HG03342 (cell line): ENCODE measurements around the gene IL17F.
A peak's percentile ranks its signal among the peaks of the same experiment; 100 is the strongest.
"Not testable (repeated sequence)": the region's sequence is repeated elsewhere in the genome, so short reads cannot be mapped to it uniquely, and the experiment has no call there.

Experiments
- ATAC-seq: cut with Tn5 transposase; IDR thresholded peaks from one replicate; pipeline ENCODE4 v1.9.1; 2021; ENCODE audit warnings: mild to moderate bottlenecking, moderate library complexity; ENCODE audit not compliant: unreplicated experiment

Gene IL17F

GRCh38 chr6:52249078-52249477, 4.8 kb upstream of the IL17F start:
- ATAC-seq: no peak

DNA sequence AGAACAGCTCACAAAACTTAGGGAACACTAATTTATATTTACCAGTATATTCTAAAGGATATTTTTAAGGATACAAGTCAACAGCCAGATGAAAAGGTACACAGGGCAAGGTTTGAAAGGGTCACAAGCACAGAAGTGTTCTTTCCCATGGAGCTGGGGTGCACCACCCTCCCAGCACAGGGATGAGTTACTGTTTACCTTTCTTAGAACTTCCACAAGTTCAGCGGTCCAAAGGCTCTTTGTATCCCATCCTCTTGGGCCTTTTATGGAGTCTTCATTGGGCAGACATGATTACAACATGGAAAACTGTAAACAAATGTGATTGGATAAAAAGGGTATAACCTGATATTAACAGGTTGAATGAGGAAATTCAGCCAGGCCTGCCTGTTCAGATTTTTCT, 1.1 kb upstream of the IL17F start:
- ATAC-seq: no peak

GRCh38 chr6:52243282-52243893, 912 bp downstream of the IL17F start:
- ATAC-seq: no peak

DNA sequence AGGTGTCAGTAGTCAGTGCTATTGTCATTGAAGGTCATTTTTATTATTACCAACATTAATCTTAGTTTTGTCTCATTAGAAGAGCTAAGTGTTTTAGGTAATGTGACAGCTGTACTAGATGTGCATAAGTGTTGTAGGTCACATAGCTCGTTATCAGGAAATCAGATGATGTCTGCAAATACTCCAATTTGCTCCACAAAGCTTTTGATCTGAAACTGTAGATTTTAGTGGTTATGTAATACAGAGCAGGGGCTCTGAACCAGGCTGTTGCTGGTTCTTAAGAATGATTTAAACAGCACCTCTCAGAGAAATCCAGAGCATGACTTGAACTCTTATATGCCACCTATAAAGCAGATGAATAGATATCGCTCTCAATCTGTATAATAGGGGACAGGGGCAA, 2.5 kb downstream of the IL17F start:
- no peak for ATAC-seq

- peak; percentile 55 for ATAC-seq
These were observed 10.1 kb downstream of the IL17F start for GRCh38 chr6:52233975-52234823.

DNA sequence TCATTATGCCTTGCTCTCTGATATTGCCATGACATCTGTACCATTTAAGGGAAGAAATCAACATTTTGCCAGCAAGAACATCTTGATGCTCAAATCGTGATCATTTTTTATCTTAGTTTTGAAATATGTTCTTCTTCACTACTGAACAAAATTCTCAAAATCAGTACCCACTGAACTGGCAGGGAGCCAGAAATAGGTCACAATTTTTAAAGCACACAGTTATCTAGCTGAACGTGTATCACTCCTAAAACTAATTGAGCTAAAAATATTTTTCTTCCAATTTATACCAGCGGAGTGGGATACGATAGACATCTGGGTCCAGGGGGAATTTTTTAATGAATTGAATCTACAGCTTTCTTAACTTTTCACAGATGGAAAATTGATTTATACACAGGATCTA, 11.3 kb downstream of the IL17F start:
- ATAC-seq: no peak

DNA sequence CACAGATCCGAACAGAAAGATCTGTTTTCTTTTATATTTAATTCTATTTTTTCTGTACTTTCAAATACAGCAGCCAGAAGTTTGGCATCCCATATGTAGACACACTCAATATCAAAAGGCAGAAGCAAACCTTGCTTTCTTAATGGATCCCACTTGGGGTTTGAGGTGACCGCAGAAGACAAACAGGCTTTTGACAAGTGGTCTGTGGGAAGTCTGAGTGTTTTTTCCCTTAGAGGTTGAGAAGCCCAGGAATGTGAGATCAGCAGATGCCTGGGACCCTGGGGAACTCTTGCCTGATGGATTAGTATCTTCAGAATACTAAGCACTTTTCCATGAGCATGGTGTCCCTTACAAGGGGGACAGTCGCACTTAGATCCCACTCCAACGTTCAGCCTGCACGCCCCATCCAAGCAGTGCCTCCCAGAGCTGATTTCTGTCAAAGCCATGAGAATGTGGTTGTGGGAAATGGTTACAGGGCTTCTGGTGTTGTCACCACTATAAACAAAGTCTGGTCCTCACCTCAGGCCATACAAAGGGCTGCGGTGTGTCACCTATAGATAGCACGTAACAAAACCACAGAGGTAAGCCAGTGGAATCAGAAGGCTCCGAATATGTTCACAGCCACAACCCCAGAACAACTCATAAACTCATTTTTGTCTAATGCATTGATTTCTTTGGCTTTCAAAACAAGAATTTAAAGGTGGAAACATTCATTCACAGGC, 12.7 kb downstream of the IL17F start:
- peak; percentile 19 for ATAC-seq

- ATAC-seq: no peak
These were observed 13.6 kb downstream of the IL17F start for GRCh38 chr6:52230685-52231084.

GRCh38 chr6:52227495-52227894, 16.8 kb downstream of the IL17F start:
- ATAC-seq: peak; percentile 99

DNA sequence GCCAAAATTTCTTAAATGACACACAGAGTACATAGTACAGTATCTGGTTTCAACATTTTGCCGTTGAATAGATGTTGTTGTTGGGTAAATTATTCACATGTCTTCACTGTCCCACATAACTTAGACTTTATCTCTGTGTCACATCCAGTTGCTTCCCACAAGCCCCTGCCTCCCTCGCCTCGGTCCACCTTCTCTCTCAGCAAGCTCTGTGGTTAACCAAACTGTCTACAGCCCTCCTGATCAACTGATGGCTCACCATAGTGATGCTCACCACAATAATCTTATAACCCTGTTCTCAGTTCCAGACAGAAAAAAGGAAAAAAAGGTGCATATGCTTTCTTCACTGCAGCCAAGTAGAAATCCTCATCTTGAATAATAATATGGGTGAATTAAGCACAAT, 23.0 kb downstream of the IL17F start:
- ATAC-seq: peak; percentile 80

DNA sequence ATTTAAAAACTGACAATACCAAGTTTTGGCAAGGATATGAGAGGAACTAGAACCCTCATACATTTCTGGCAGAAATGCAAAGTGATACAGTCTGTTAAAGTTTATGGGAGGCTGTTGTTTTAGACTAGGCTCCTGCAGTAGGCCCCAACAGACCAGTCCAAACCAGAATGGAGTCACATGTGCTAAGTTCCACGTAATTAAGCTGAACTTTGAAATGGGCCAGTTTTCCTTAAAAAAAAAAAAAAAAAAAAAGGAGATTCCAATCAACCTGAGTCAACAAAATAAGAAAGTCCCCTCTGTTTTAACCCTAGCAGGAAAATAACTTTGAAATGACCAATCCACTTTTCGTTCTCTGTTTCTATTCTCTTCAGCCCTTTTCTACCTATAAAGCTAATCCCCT, 26.5 kb downstream of the IL17F start:
- no peak for ATAC-seq

DNA sequence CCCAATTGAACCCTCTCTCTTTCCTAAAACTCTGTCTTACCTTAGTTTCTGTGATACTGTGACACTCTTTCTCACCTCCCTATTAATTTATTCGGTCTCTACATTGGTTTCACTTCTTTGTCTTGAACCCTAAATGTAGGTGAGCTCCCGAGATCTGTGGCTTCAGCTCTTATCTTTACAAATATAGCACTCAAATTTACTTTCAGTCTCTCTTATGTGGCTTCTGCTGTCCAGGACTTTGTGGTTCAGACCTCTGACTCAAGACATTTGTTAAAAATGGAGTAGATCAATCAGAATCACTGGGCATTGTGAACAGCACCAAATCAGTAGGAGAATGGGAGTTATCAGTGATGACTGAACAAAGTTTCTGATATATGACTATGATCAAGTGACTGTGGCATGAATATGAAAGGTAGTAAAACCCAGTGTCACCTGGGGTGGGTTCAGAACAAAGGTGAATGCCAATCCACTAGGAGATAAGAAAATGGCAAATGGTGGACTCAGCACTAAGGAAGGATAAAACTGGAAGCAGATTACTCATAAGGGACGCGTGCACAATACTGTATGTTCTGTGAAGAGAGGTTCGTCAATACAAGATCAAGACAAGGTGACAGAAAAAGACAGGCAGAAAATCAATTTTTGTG, 27.2 kb downstream of the IL17F start:
- no peak for ATAC-seq

DNA sequence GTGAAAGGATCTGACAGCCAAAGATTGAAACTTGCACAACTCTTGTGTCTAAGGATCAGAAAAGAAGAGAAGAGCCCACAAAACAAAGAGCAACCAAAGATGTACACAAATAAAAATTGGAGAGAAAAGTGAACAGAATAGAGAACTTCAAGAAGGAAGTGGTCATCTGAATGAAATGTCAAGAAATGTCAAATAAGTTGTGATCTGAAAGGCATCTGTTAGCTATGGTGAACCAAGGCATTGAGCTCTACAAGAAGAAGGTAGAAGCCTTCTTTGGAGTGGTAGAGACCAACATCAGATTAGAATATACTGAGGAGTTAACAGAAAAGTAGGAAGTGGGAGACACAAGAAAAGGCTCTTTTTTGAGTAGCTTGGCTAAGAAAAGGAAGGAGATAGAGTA, 28.5 kb downstream of the IL17F start:
- no peak for ATAC-seq

GRCh38 chr6:52213127-52213526, 31.2 kb downstream of the IL17F start:
- no peak for ATAC-seq

DNA sequence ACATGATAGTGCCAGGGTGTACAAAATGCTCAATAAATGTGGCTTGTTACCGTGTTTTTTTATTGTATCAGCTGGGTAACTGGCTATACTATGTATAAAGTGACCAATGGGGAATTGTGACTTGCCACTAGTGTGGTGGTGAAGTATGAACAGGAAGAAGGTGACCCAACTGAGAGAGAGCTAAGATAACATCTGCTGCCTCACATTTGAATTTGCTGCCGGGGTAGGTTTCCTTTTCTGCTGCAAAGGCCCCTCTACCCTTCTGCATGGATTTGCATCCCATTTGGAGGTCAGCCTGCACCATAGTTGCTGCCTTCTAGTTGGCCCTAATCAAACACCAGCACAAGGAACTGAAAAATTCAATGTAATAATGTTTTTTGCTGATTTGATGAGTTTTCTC, 34.1 kb downstream of the IL17F start:
- ATAC-seq: peak; percentile 72

GRCh38 chr6:52209770-52210169, 34.5 kb downstream of the IL17F start:
- no peak for ATAC-seq

DNA sequence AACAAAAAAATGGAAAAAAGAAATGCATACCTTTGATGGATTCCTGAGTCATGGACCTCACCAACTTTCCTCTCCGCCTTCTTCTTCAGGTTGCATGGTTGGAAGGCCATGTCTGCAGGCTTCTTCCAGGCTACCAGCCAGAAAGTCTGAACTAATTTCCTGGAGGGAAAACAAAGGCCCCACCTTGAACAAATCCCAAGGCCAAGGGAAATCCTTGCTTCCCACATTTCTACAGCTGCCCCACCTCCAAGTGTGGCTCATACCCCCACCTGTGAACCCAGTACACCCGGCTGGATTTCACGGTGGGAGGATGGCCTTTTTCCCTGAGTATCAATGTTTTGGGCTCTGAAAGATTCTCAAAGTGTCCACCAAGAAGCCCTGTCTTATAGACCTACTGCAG, 35.7 kb downstream of the IL17F start:
- ATAC-seq: no peak

GRCh38 chr6:52207066-52207465, 37.2 kb downstream of the IL17F start:
- no peak for ATAC-seq

- ATAC-seq: no peak
These were observed 42.8 kb downstream of the IL17F start for GRCh38 chr6:52201493-52201892.

DNA sequence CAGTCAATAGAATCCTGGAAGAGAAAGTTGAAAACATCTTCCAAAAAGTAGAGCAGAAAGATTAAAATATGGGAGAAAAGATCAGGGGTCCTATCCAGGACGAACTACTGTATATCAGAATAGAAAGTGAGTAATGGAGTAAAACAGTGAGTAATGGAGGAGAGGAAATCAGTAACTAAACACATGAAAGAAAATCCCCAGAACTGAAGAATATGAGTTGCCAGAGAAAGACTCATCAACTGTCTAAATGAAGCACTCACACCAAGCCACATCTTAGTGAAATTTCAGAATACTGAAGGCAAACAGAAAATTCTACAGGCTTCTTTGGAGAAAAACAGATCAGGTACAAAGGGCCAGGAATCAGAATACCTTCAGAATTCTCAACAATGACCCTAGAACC, 43.3 kb downstream of the IL17F start:
- no peak for ATAC-seq

GRCh38 chr6:52200088-52200487, 44.2 kb downstream of the IL17F start:
- ATAC-seq: not testable (repeated sequence)
